Activated CD8-positive, alpha-beta memory T cell treated with anti-CD3 and anti-CD28 coated beads, Interleukin-2, amount 10 ng/mL, durations not matched to agents 7 days and 5 days (primary cell): ENCODE data around the gene SRGAP2C. TPM values are rescaled to one million over a fixed set of nuclear protein-coding genes. Genes with fewer than 3 reads are reported as not detected.
A peak's percentile ranks its signal among the peaks of the same experiment; 100 is the strongest.
"Not testable (repeated sequence)": the region's sequence is repeated elsewhere in the genome, so short reads cannot be mapped to it uniquely, and the experiment has no call there.

ENCODE experiments used
- ATAC-seq: fragments of 150-1000 bp; cut with Tn5 transposase; one replicate; pipeline ENCODE4 v1.10.0; 2021; ENCODE audit warnings: moderate library complexity
- CTCF ChIA-PET: fragments of 350-600 bp; sonication (Branson Sonifier 250); formaldehyde crosslinking; loops from one replicate; lab custom pipeline; 2021; ENCODE audit warnings: antibody characterized with exemption; lab: Charles Lee
- DNase-seq: peaks from one replicate; pipeline ENCODE4 v3.0.0-alpha.2; 2020
- H3K27ac Mint-ChIP-seq: one replicate; pipeline ENCODE4 v1.8.0; 2021; ENCODE audit warnings: mild to moderate bottlenecking, mixed read lengths
- H3K27me3 Mint-ChIP-seq: one replicate; pipeline ENCODE4 v1.8.0; 2021; ENCODE audit warnings: mixed read lengths
- H3K36me3 Mint-ChIP-seq: one replicate; pipeline ENCODE4 v1.8.0; 2021; ENCODE audit warnings: mild to moderate bottlenecking, mixed read lengths
- H3K4me1 Mint-ChIP-seq: one replicate; pipeline ENCODE4 v1.8.0; 2021; ENCODE audit warnings: mixed read lengths
- H3K4me3 Mint-ChIP-seq: one replicate; pipeline ENCODE4 v1.8.0; 2021; ENCODE audit warnings: mild to moderate bottlenecking, moderate library complexity, mixed read lengths
- H3K9me3 Mint-ChIP-seq: one replicate; pipeline ENCODE4 v1.8.0; 2022; ENCODE audit warnings: low read depth, mixed read lengths
- total RNA-seq, 2 experiments: library from RNA; stranded (reverse); gene quantifications; one replicate each; pipeline ENCODE4 v1.2.3, GENCODE V29; 2021

SRGAP2C gene
- total RNA-seq, 2 experiments from 2014 or later, result 37.1 to 40.9 TPM

DNA sequence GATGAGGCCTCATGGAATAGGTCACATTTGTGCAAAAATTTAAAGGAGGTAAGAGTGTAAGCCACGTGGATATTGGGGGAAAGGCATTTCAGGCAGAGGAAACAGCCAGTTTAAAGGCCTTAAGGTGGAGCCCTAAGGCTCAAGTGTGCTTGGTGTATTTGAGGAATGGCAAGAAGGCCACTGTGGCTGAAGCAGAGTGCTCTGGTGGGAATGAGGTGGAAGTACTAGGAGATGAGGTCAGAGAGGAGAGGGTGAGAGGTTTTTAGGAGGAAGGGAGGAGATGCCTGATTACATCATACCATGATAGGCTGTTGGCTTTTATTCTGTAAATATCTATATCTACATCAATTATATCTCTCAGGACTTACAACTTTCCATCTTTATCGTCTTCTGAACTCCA lies 75.4 kb downstream of the SRGAP2C start:
- H3K36me3 Mint-ChIP-seq, CTCF ChIA-PET, H3K9me3 Mint-ChIP-seq, H3K27ac Mint-ChIP-seq, H3K4me3 Mint-ChIP-seq, ATAC-seq, DNase-seq, H3K4me1 Mint-ChIP-seq, H3K27me3 Mint-ChIP-seq: not testable (repeated sequence)

DNA sequence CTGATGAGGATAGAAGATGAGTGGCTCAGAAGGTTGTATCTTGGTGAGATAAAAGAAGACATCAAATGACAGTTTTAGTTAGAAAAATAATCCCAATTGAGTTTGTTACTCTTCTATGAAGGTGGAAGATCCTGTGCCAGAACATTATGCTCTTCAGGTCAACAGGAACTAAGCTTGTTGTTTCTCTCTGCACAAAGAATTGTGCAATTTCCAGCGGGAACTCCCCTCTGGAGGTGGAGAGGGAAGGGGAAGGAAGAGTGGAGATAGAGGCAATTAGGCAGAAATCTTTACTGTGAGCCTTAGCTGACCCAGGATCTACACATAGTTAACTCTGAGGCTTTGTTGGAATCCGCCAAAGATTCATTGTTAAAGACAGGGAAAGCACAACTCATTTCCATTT lies 77.4 kb downstream of the SRGAP2C start:
- H3K4me1 Mint-ChIP-seq, H3K27ac Mint-ChIP-seq, H3K9me3 Mint-ChIP-seq, H3K27me3 Mint-ChIP-seq, DNase-seq, H3K4me3 Mint-ChIP-seq, ATAC-seq, CTCF ChIA-PET, H3K36me3 Mint-ChIP-seq: not testable (repeated sequence)

DNA sequence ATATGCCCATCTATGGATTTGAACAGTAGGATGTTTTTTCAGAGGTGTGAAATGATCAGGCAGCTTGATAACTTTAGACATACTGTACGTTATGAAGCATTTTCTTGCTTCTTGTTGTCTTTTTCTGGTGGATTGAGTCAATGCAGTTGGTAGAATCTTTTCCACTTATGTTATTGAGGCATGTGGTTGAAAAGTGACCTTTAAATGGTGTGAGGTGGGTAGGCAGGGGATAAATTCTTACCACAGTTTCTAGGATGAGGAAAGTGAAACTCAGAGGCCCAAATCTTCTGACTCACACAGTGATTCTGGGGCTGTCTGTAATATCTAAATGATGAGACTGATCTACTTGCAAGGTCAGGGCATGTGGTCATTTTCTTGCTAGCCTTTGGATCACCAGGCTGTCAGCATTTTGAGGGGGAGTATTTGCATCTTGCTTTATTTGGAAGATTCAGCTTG lies 79.0 kb downstream of the SRGAP2C start:
- Mint-ChIP-seq H3K4me1 (peaks cover 10% of the 10 kb centered on the region), H3K27ac (peak overlapping the region; percentile 65)
- ATAC-seq (peak; percentile 92), DNase-seq (peak; percentile 51)
- H3K4me3 Mint-ChIP-seq, H3K27me3 Mint-ChIP-seq, H3K36me3 Mint-ChIP-seq, CTCF ChIA-PET, H3K9me3 Mint-ChIP-seq: not testable (repeated sequence)

DNA sequence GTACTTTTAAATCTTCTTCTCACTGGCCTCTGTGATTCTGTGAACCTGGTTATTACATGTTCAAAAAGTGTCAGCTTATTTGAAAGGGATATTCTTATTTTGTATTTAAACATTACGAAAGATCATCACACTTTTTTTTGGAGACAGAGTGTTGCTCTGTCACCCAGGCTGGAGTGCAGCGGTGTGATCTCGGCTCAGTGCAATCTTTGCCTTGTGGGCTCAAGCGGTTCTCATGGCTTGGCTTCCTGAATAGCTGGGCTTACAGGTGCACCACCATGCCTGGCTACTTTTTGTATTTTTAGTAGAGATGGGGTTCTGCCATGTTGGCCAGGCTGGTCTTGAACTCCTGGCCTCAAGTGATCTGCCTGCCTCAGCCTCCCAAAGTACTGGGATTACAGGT lies 82.3 kb downstream of the SRGAP2C start:
- H3K9me3 Mint-ChIP-seq, H3K27me3 Mint-ChIP-seq, ATAC-seq, H3K27ac Mint-ChIP-seq, DNase-seq, CTCF ChIA-PET, H3K4me3 Mint-ChIP-seq, H3K36me3 Mint-ChIP-seq: not testable (repeated sequence)
- peaks cover 12% of the 10 kb centered on the region for H3K4me1 Mint-ChIP-seq

DNA sequence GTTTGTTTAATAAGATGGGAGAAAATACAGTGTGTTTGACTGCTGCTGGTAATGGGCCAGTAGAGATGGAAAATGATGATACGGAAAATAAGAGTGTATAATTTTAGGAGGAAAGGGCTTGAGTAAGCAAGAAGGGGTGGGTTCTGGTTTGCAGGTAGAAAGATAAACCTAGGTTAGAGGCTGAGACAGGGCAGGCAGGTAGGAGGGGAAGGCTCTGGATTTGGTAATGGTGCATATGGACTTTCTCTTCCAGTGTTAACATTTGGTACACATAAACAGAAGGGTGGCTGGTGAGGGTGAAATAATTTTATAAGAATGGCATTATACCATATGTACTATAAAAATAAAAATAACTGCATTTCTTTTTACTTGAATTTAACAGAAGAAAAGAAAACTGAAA lies 84.5 kb downstream of the SRGAP2C start:
- H3K27ac Mint-ChIP-seq, CTCF ChIA-PET, H3K9me3 Mint-ChIP-seq, H3K27me3 Mint-ChIP-seq, H3K36me3 Mint-ChIP-seq, H3K4me3 Mint-ChIP-seq, DNase-seq: not testable (repeated sequence)
- H3K4me1 Mint-ChIP-seq, result peaks cover 12% of the 10 kb centered on the region
- ATAC-seq, result peak; percentile 28

DNA sequence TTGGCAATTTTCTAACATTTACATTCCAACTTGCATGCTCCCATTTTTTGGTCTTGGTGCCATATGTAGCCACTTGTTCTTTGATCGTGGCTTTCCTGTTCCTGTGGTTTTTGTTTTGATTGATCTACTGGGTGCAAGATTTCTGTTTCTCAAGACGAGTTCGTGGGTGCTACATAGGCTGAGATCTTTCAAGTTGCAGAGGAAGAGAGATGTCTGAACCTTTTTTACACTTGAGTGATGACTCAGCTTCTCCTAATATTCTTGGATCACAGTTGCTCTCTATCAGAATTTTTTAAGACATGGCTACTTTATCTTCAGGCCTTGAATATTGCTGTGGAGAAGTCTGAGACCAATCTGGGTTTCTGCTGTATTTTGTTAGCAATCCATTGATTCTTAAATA lies 85.2 kb downstream of the SRGAP2C start:
- H3K36me3 Mint-ChIP-seq, DNase-seq, H3K9me3 Mint-ChIP-seq, H3K27me3 Mint-ChIP-seq, CTCF ChIA-PET: not testable (repeated sequence)
- Mint-ChIP-seq H3K27ac (peak overlapping the region; percentile 96), H3K4me3 (peak overlapping the region; percentile 80), H3K4me1 (peaks cover 11% of the 10 kb centered on the region)
- peak; percentile 85 for ATAC-seq

DNA sequence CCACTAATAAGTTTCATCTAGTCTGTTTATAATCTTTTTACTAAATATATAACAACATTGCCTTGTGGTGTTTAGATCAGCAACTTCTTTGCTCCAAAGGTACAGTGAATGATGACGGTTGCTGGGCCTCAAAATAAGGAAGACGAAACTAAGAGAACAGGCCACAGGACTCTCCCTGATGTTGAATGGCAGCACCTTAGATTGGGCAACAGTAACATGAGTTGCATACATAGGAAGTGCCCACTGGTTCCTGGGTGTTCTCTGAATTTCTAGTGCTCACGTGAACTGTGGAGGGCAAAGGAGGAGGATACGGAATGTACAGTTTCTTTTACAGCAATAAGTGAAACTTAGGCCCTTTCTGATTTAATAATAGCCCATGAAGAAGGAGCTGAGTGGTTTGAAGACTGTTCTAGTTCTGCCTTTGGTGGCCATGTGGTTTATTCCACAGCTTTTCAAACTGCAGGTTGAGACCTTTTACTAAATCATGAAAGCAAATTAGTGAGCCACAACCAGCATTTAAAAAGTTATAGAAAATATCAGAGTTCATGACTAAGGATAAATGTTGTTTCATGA lies 86.5 kb downstream of the SRGAP2C start:
- H3K9me3 Mint-ChIP-seq, H3K27me3 Mint-ChIP-seq, DNase-seq, H3K27ac Mint-ChIP-seq, H3K4me3 Mint-ChIP-seq, CTCF ChIA-PET, H3K4me1 Mint-ChIP-seq, ATAC-seq, H3K36me3 Mint-ChIP-seq: not testable (repeated sequence)

DNA sequence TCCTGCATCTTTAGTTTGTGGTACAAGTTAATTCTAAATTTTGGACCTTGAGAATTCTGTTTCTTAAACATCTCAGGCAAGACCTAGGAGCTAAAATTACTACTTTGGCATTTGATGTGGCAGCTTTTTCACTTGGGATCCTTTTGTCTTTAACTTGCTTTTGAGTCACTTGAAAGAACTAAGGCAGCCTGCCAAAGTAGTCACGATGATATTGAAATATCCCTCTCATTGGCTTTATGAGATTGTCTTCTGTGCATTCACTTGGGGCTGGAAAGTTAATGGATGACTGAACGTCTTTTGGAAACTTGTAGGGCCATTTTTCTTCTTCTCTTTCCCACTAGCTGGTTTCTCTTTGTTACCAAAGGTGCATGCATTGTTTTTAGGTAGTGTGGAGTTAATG lies 90.7 kb downstream of the SRGAP2C start:
- H3K4me1 Mint-ChIP-seq, DNase-seq, H3K9me3 Mint-ChIP-seq, H3K36me3 Mint-ChIP-seq, H3K4me3 Mint-ChIP-seq, H3K27me3 Mint-ChIP-seq, CTCF ChIA-PET, H3K27ac Mint-ChIP-seq, ATAC-seq: not testable (repeated sequence)

DNA sequence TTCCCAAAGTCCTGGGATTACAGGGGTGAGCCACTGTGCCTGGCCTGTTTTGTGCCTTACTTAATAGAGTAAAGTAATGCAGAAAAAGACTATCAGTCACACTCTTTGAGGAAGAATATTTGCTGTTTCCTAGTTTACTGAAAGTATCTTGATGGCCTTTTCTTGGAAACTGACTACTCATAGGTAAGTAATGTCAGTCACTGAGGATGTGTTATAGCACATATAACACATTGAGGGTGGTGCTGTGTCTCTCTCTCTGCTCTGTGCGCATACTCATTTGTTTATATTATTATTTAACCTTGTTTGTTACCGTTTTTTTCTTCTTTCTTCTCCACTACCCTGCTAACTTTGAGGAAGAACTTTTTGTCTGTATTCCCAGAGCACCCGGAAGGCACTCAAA lies 93.4 kb downstream of the SRGAP2C start:
- H3K36me3 Mint-ChIP-seq, CTCF ChIA-PET, H3K27me3 Mint-ChIP-seq, H3K4me1 Mint-ChIP-seq, ATAC-seq, H3K27ac Mint-ChIP-seq, DNase-seq, H3K9me3 Mint-ChIP-seq, H3K4me3 Mint-ChIP-seq: not testable (repeated sequence)

DNA sequence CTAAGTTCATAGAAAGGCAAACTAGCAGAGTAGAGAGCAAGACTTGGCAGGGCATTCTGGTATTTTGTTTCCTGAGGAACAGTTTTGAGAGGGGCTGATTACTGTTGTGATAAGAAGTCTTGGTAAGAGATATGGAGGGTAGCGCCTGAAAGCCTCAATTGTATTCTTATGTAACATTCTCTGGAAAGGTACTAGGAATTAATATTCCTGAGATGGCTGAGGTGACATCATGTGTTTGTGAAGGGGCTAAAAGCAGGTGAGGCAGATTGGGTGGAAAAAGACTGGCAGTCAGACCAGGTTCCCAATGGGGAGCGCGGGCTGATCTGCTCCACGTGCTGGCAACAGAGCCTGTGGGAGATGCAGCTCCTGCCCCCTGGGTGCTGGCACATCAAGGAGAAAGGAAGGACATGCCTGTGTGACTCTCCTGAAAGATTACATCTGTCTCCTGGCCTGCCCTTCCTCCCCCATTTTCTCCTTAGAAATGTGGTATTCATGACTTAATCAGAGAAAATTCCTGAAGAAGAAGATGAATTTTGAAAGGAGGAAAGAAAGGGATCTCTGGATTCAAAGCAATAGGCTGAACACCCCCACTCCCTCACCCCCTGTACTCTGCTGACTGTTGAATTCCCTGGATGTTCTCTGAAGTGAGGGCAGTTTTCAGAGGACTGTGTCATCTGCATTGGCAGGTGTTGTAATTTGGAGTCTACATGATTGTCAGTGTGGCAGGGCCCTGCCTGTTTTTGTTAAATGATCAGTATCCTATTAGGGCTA lies 94.2 kb downstream of the SRGAP2C start:
- not testable (repeated sequence) for H3K4me3 Mint-ChIP-seq

DNA sequence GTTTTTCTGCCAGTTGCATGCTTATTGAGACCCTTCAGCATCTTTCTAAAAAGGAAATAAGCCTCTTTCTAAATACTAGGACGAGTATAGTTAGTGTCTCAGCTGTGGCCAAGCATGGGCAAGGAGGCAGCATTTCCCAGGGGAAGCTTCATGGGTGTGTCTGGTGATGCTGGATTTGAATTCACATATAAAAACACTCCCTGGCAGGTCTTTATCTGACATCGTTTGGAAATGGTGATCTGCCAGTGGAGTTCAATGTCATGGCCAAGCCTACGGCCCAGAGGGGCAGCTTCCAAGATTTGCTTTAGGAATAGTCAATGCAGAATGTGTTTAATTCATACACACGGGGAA lies 94.7 kb downstream of the SRGAP2C start:
- DNase-seq, H3K36me3 Mint-ChIP-seq, ATAC-seq, CTCF ChIA-PET, H3K4me1 Mint-ChIP-seq, H3K27ac Mint-ChIP-seq, H3K9me3 Mint-ChIP-seq, H3K4me3 Mint-ChIP-seq, H3K27me3 Mint-ChIP-seq: not testable (repeated sequence)

More for the DNA sequence above, 94.2 kb downstream of the SRGAP2C start:
- CTCF ChIA-PET, H3K9me3 Mint-ChIP-seq, H3K36me3 Mint-ChIP-seq, H3K4me1 Mint-ChIP-seq, H3K27me3 Mint-ChIP-seq, H3K27ac Mint-ChIP-seq, DNase-seq, ATAC-seq: not testable (repeated sequence)

DNA sequence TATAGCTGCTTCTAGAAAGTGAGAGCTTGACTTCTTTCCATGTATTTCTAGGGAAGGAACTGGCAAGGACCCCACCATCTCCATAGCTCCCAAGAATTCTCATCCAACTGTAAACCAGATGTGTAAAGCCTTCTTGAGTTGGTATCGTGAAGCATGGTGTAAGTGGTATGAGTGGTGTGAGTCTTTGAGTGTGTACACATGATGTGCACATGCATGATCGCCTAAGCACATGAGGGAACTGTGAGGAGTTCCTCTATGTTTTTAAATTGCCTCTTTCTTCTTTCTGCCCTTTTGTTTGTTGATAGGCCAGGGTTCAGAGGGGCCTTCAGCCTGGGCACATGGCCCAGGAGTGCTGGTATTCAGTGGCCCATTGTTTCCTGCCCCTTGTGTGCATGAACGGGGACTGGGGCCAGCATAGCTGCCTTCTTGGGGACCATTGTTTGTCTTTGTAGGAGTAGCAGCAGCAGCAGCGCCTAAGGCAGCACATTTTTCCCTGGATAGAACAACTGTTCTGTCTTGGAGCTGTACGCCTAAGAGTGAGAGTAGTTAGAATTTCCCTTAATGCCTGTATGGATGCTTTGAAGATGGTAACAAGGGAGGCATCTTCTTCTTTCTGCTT lies 96.0 kb downstream of the SRGAP2C start:
- H3K4me1 Mint-ChIP-seq, H3K4me3 Mint-ChIP-seq, H3K36me3 Mint-ChIP-seq, CTCF ChIA-PET, H3K9me3 Mint-ChIP-seq, H3K27ac Mint-ChIP-seq, H3K27me3 Mint-ChIP-seq, ATAC-seq, DNase-seq: not testable (repeated sequence)

DNA sequence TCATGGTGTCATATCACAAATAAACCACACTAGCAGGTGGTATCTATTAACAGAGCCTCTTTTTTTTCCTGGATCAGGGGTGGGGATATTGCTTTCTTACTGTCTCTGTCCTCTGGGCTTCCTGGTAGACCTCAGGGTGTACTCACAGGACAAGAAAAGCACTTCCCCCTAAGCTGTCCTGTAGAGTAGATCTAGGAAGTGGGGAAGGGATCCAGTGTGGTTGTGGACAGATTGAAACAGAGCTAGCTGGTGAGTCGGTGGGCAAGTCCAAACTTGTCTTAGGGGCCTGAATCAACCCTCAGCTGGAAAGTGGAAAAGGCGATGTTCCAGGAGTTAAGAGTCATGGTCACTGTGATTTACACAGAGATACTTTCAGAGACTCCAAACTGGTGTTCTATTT lies 96.7 kb downstream of the SRGAP2C start:
- CTCF ChIA-PET, DNase-seq, ATAC-seq, H3K9me3 Mint-ChIP-seq, H3K27me3 Mint-ChIP-seq, H3K27ac Mint-ChIP-seq, H3K4me1 Mint-ChIP-seq, H3K36me3 Mint-ChIP-seq, H3K4me3 Mint-ChIP-seq: not testable (repeated sequence)

DNA sequence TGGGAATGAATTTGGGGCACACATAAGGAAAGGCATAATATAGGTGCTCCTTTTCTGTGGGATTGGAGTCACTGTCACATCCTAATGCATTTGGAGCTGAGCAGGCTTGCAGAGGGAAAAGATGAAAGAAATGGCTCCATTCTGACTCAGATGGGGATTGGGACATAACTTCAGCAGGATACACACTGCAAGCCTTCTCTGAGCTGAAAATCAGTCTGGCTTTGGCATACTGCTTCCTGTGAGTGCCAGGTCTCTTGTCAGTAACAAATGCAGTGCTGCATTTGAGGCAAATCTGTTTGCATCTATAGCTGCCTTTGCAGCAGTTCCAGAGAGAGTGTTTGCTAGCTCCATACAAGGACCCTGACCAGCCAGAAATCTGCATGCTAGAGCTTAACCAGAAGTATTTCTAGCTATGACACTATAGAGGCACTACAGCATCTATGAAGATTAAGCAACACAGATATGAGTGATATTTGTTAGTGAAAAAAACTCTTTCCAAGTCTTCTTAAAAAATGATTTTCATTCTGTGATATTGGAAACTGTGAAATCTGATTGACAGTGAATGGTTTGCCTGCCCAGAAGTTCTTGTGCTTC lies 98.9 kb downstream of the SRGAP2C start:
- CTCF ChIA-PET, ATAC-seq: not testable (repeated sequence)

More for the DNA sequence above, 98.9 kb downstream of the SRGAP2C start:
- H3K36me3 Mint-ChIP-seq, DNase-seq, H3K4me1 Mint-ChIP-seq, H3K4me3 Mint-ChIP-seq, H3K9me3 Mint-ChIP-seq, H3K27me3 Mint-ChIP-seq, H3K27ac Mint-ChIP-seq: not testable (repeated sequence)
